ENCODE measurements around the gene AQP4. TPM values are rescaled to one million over a fixed set of nuclear protein-coding genes. Genes with fewer than 3 reads are reported as not detected.

The AQP4 gene
- polyA plus RNA-seq, 1 donor (not counting 4 experiments of a cell fraction or from before 2014, with no cell fraction given), result not detected

- no peak overlapping the region for H3K9ac ChIP-seq (ENCODE audit: control insufficient read depth, extremely low read depth, insufficient read depth, low read length)
- dilution Hi-C loops (cut with MboI; ENCODE audit: extremely low pct_ligation_motif_present, low sequenced_read_pairs), result no loop called here
- H4K20me1 ChIP-seq (ENCODE audit: control insufficient read depth, extremely low read depth, insufficient read depth, low read length), result no peaks in the 10 kb centered on the region
- no peaks in the 10 kb centered on the region for H3K36me3 ChIP-seq (ENCODE audit: control insufficient read depth in 2 of 2, extremely low read depth in 1 of 2, insufficient read depth in 2 of 2, low read length in 2 of 2)
- no peak overlapping the region for H3K27ac ChIP-seq (ENCODE audit: control insufficient read depth, insufficient read depth, low read length)
- FAIRE-seq (no peak), DNase-seq (ENCODE audit: low read depth, low spot score) (no peak)
- H2AFZ ChIP-seq (ENCODE audit: control insufficient read depth, low read length), result no peak overlapping the region
- H3K4me1 ChIP-seq (ENCODE audit: control insufficient read depth, extremely low read depth, insufficient read depth, low read length), result no peaks in the 10 kb centered on the region
- H3K9me1 ChIP-seq (ENCODE audit: control insufficient read depth, extremely low read depth, insufficient read depth, low read length), result no peaks in the 10 kb centered on the region
- no peak overlapping the region for H3K4me2 ChIP-seq (ENCODE audit: control insufficient read depth, extremely low read depth, insufficient read depth, low read depth, low read length)
- H3K4me3 ChIP-seq (ENCODE audit: control insufficient read depth in 2 of 3, extremely low read depth in 1 of 3, insufficient read depth in 2 of 3, low read depth in 1 of 3, low read length in 3 of 3), result no peak overlapping the region
- no peaks in the 10 kb centered on the region for H3K27me3 ChIP-seq (ENCODE audit: control insufficient read depth, extremely low read depth, insufficient read depth, low read length)
- H3K9me3 ChIP-seq (ENCODE audit: control insufficient read depth, low read depth, low read length), result no peaks in the 10 kb centered on the region
- H3K79me2 ChIP-seq (ENCODE audit: control insufficient read depth, insufficient read depth, low read length), result no peaks in the 10 kb centered on the region
- TF ChIP-seq EZH2 (IDR thresholded peaks at IDR 0.05; ENCODE audit: low read length) (no peak), CTCF (optimal IDR thresholded peaks at IDR 0.05 in 1 of 3, IDR thresholded peaks at IDR 0.05 in 1 of 3, conservative IDR thresholded peaks at IDR 0.05 in 1 of 3; ENCODE audit: extremely low read depth in 1 of 3, insufficient read depth in 2 of 3, low read length in 3 of 3) (no peak)
Observed at GRCh38 chr18:26821181-26821580, 44.3 kb downstream of the AQP4 start.

GRCh38 chr18:26819046-26819445 lies 46.5 kb downstream of the AQP4 start:
- no peaks in the 10 kb centered on the region for H3K36me3 ChIP-seq (ENCODE audit: control insufficient read depth in 2 of 2, extremely low read depth in 1 of 2, insufficient read depth in 2 of 2, low read length in 2 of 2)
- H4K20me1 ChIP-seq (ENCODE audit: control insufficient read depth, extremely low read depth, insufficient read depth, low read length), result no peaks in the 10 kb centered on the region
- no peak overlapping the region for H3K4me3 ChIP-seq (ENCODE audit: control insufficient read depth in 2 of 3, extremely low read depth in 1 of 3, insufficient read depth in 2 of 3, low read depth in 1 of 3, low read length in 3 of 3)
- no peaks in the 10 kb centered on the region for H3K79me2 ChIP-seq (ENCODE audit: control insufficient read depth, insufficient read depth, low read length)
- H2AFZ ChIP-seq (ENCODE audit: control insufficient read depth, low read length), result no peak overlapping the region
- H3K4me1 ChIP-seq (ENCODE audit: control insufficient read depth, extremely low read depth, insufficient read depth, low read length), result no peaks in the 10 kb centered on the region
- DNase-seq (ENCODE audit: low read depth, low spot score) (no peak), FAIRE-seq (no peak)
- dilution Hi-C loops (cut with MboI; ENCODE audit: extremely low pct_ligation_motif_present, low sequenced_read_pairs), result no loop called here
- no peak overlapping the region for H3K4me2 ChIP-seq (ENCODE audit: control insufficient read depth, extremely low read depth, insufficient read depth, low read depth, low read length)
- H3K9ac ChIP-seq (ENCODE audit: control insufficient read depth, extremely low read depth, insufficient read depth, low read length), result no peak overlapping the region
- no peaks in the 10 kb centered on the region for H3K9me1 ChIP-seq (ENCODE audit: control insufficient read depth, extremely low read depth, insufficient read depth, low read length)
- H3K27ac ChIP-seq (ENCODE audit: control insufficient read depth, insufficient read depth, low read length), result no peak overlapping the region
- no peaks in the 10 kb centered on the region for H3K27me3 ChIP-seq (ENCODE audit: control insufficient read depth, extremely low read depth, insufficient read depth, low read length)
- no peaks in the 10 kb centered on the region for H3K9me3 ChIP-seq (ENCODE audit: control insufficient read depth, low read depth, low read length)
- TF ChIP-seq CTCF (optimal IDR thresholded peaks at IDR 0.05 in 1 of 3, IDR thresholded peaks at IDR 0.05 in 1 of 3, conservative IDR thresholded peaks at IDR 0.05 in 1 of 3; ENCODE audit: extremely low read depth in 1 of 3, insufficient read depth in 2 of 3, low read length in 3 of 3) (no peak), EZH2 (IDR thresholded peaks at IDR 0.05; ENCODE audit: low read length) (no peak)
